A172 (cell line): ENCODE measurements around the gene TWF2. TPM values are rescaled to one million over a fixed set of nuclear protein-coding genes. Genes with fewer than 3 reads are reported as not detected.

Source experiments
- DNase-seq: peaks from one replicate; pipeline ENCODE4 v3.0.0-alpha.2; 2015; ENCODE audit warnings: low spot score
- total RNA-seq: library from RNA; depleted of rRNA; stranded (reverse); fragments of >200 nt; shearing (Covaris generic); gene quantifications from 2 replicates; pipeline ENCODE4 v1.2.3, GENCODE V29; 2014; rRNA removed

TWF2 gene
- total RNA-seq, 1 experiment from 2014 or later, result 94.6 TPM

DNA sequence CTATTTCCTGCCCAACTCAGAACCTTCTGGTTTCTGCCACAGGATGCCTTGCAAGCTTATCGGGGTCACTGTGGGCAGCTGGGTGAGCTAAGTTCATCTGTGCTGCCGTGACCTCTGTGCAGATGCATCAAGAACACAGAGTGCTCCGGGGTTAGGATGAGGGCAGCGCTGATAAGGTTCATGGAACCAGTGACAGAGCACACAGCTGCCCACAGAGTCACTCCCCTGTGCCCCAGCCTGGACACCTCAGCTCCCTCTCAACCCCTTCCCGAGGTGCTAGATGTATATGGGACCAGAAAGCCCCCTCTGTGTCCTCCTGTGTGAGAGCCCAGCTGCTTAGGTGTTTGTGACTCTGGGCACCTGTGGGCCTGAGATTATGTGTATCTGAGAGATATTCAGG, 56.8 kb downstream of the TWF2 start:
- no peak for DNase-seq

DNA sequence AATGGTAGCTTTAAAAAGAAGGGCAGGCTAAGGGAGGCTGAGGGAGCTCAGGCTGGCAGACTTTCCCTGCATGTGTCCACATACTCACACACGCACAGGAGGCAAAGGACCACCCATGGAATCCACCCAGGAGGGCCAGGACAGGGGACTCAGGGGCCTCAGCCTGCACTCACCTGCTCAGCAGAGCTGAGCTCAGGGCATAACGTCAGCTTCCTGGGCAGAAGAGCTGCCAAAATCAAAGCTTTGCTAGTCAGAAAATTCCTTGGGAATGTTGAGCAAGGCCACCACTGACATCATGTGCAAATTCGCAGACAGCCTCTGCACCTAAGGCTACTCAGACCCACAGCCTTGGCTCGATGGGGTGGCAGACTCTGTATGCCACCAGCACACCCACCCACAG, 57.4 kb downstream of the TWF2 start:
- DNase-seq, result no peak

Other genes starting within 250 kb of the TWF2 start
- 704 and 1,100 TPM in 2 replicates for gene RPL29, start 243.3 kb downstream of the TWF2 start, total RNA-seq
- 14.1 and 16.3 TPM in 2 replicates for gene DUSP7, start 182.6 kb downstream of the TWF2 start, total RNA-seq
- 16.5 and 19.0 TPM in 2 replicates for gene POC1A, start 84.7 kb downstream of the TWF2 start, total RNA-seq
- 60.1 and 66.9 TPM in 2 replicates for gene ALAS1, start 41.0 kb downstream of the TWF2 start, total RNA-seq
- not detected in 2 replicates for gene TLR9, start 13.5 kb downstream of the TWF2 start, total RNA-seq
- 15.6 and 19.5 TPM in 2 replicates for gene PPM1M, start 6.6 kb upstream of the TWF2 start, total RNA-seq
- 42.0 and 46.2 TPM in 2 replicates for gene WDR82, start 39.5 kb upstream of the TWF2 start, total RNA-seq
- 5.4 and 6.8 TPM in 2 replicates for gene GLYCTK, start 48.7 kb upstream of the TWF2 start, total RNA-seq
- 0.69 and 3.1 TPM in 2 replicates for gene DNAH1, start 77.2 kb upstream of the TWF2 start, total RNA-seq
- gene BAP1, start 170.8 kb upstream of the TWF2 start, total RNA-seq, result 84.6 and 122 TPM in 2 replicates
- 14.2 and 15.6 TPM in 2 replicates for gene PHF7, start 171.5 kb upstream of the TWF2 start, total RNA-seq
- gene SEMA3G, start 205.9 kb upstream of the TWF2 start, total RNA-seq, result 0.05 and 0.07 TPM in 2 replicates
- gene TNNC1, start 214.9 kb upstream of the TWF2 start, total RNA-seq, result 16.5 and 36.6 TPM in 2 replicates
- gene NISCH, start 216.4 kb upstream of the TWF2 start, total RNA-seq, result 25.7 and 46.1 TPM in 2 replicates